Heart left ventricle (tissue), 13 donors: ENCODE data around the gene BMPR1B.

Source experiments
- POLR2A ChIP-seq, 2 donors: fragments of 450-650 bp; IDR thresholded peaks; one replicate each; pipeline ENCODE4 v1.6.1; 2017; ENCODE audit warnings: antibody characterized with exemption in 2 of 2, mild to moderate bottlenecking in 2 of 2, moderate library complexity in 2 of 2
- TF ChIP-seq, protein P1 (sequence below), 12 donors: fragments of 200-600 bp; sonication (generic) in 4 of 12; IDR thresholded peaks; one replicate each; pipeline versions ENCODE4 v1.5.0 to v1.8.0; 2018 to 2022; ENCODE audit warnings: antibody characterized with exemption in 12 of 12, mild to moderate bottlenecking in 5 of 12
- donor health status: ischemic (EF 13 %, LVEDD 7.1; RV severe dilation, severe dysfunction).
- donor health status: DM: no; HTN: yes; CAD: no.
- donor health status: DM: no; HTN: no; CAD: no.
- donor health status: ischemic (EF 25% LVEDD 6.9; RV normal size, moderate dysfunction).
- donor health status: ischemic (EF 25% LVEDD 5.7; RV mildly dilated, moderate dysfunction).
- donor health status: ischemic (EF 35%, LVEDD 5.7; RV mildly dilated, moderate dysfunction).
- donor health status: nonischemic (EF 11% LVEDD 7.7; RV severe dilation, severe dysfunction).
- donor health status: DM: yes; HTN: yes; CAD: no.
- donor health status: PGD.
- donor health status: ischemic (EF 29% LVEDD 5.4; RV normal size, mild dysfunction).
- donor health status: nonischemic (EF 23%, LVEDD 6.1; RV moderate dilation, normal function).

DNA sequence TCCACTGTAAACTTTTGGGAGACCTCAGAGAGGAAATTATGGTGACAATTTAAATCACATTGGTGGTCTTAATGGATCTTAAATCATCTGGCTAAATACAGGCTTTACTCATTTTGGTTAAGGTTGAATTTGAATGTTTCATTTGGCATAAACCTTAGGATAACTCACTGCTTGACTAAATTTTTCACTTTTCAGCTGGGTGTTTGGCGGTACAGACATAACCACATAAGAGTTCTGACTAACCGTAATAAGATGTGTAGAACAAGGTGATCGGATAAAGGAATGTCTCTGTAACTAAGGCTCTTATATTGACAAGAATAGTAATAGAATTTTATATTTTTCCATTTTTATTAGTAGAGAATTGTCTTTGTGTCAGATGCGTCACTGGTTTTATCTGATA, 281.0 kb downstream of the BMPR1B start:
- TF ChIP-seq, protein P1, sequence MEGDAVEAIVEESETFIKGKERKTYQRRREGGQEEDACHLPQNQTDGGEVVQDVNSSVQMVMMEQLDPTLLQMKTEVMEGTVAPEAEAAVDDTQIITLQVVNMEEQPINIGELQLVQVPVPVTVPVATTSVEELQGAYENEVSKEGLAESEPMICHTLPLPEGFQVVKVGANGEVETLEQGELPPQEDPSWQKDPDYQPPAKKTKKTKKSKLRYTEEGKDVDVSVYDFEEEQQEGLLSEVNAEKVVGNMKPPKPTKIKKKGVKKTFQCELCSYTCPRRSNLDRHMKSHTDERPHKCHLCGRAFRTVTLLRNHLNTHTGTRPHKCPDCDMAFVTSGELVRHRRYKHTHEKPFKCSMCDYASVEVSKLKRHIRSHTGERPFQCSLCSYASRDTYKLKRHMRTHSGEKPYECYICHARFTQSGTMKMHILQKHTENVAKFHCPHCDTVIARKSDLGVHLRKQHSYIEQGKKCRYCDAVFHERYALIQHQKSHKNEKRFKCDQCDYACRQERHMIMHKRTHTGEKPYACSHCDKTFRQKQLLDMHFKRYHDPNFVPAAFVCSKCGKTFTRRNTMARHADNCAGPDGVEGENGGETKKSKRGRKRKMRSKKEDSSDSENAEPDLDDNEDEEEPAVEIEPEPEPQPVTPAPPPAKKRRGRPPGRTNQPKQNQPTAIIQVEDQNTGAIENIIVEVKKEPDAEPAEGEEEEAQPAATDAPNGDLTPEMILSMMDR (IDR thresholded peaks at IDR 0.05) = no peak
- no peak for TF ChIP-seq POLR2A (IDR thresholded peaks at IDR 0.05)
